HepG2 (cell line): Measurements from ENCODE around the gene MYORG. TPM values are rescaled to one million over a fixed set of nuclear protein-coding genes. Genes with fewer than 3 reads are reported as not detected.

Experiments
- CAMTA2 ChIP-seq: sonication (generic); formaldehyde crosslinking; IDR thresholded peaks from 2 replicates; pipeline ENCODE4 v1.4.0; 2020; ENCODE audit warnings: mild to moderate bottlenecking, missing genetic modification reagents, borderline replicate concordance
- CCDC6 ChIP-seq: sonication (generic); formaldehyde crosslinking; IDR thresholded peaks from 2 replicates; pipeline ENCODE4 v1.8.1; 2022; ENCODE audit warnings: mild to moderate bottlenecking, missing genetic modification reagents, moderate library complexity
- EP300 ChIP-seq, 3 experiments: sonication (generic) in 1 of 3; formaldehyde crosslinking in 1 of 3; IDR thresholded peaks; 2 replicates each; pipeline versions ENCODE4 v1.5.1 to v1.6.1; 2011 to 2020; ENCODE audit warnings: low read depth in 2 of 3, low read length in 2 of 3, borderline replicate concordance in 1 of 3, improper control_type of control experiment in 1 of 3, mild to moderate bottlenecking in 1 of 3, missing genetic modification reagents in 1 of 3, moderate library complexity in 1 of 3
- GTF2F1 ChIP-seq: fragments of 150-350 bp; IDR thresholded peaks from 2 replicates; pipeline ENCODE4 v1.6.1; 2014; ENCODE audit warnings: low read length
- HHEX ChIP-seq: IDR thresholded peaks from 2 replicates; pipeline ENCODE4 v1.6.1; 2016; ENCODE audit warnings: control low read depth
- HMG20A ChIP-seq: IDR thresholded peaks from 2 replicates; pipeline ENCODE4 v1.6.1; 2016; ENCODE audit warnings: borderline replicate concordance
- JUNB ChIP-seq: sonication (generic); formaldehyde crosslinking; IDR thresholded peaks from 2 replicates; pipeline ENCODE4 v1.8.0; 2022; ENCODE audit warnings: missing genetic modification reagents, mild to moderate bottlenecking, borderline replicate concordance
- KAT7 ChIP-seq: IDR thresholded peaks from 2 replicates; pipeline ENCODE4 v1.6.1; 2018; ENCODE audit warnings: borderline replicate concordance, missing compliant biosample characterization
- KMT2B ChIP-seq: IDR thresholded peaks from 2 replicates; pipeline ENCODE4 v1.6.1; 2016; ENCODE audit warnings: missing genetic modification reagents, missing compliant biosample characterization
- MIXL1 ChIP-seq: IDR thresholded peaks from 2 replicates; pipeline ENCODE4 v1.6.1; 2016
- NFRKB ChIP-seq: fragments of 450-650 bp; IDR thresholded peaks from 2 replicates; pipeline ENCODE4 v1.6.1; 2017
- TAF15 ChIP-seq: fragments of 200-400 bp; formaldehyde crosslinking; IDR thresholded peaks from one replicate; pipeline ENCODE4 v1.6.1; 2018; ENCODE audit warnings: mild to moderate bottlenecking, low read depth, low read length; ENCODE audit not compliant: poor library complexity, severe bottlenecking
- XBP1 ChIP-seq: sonication (generic); formaldehyde crosslinking; IDR thresholded peaks from 2 replicates; pipeline ENCODE4 v1.5.0; 2020; ENCODE audit warnings: missing genetic modification reagents
- ZKSCAN8 ChIP-seq: IDR thresholded peaks from 2 replicates; pipeline ENCODE4 v1.6.1; 2016; ENCODE audit warnings: borderline replicate concordance, missing genetic modification reagents, missing compliant biosample characterization
- ZNF101 ChIP-seq: sonication (generic); formaldehyde crosslinking; IDR thresholded peaks from 2 replicates; pipeline ENCODE4 v1.4.0; 2020; ENCODE audit warnings: mild to moderate bottlenecking, low read depth, missing genetic modification reagents, borderline replicate concordance
- ZNF253 ChIP-seq: sonication (generic); formaldehyde crosslinking; IDR thresholded peaks from 2 replicates; pipeline ENCODE4 v1.8.0; 2022; ENCODE audit warnings: mild to moderate bottlenecking, missing genetic modification reagents, borderline replicate concordance
- ZNF879 ChIP-seq: sonication (generic); formaldehyde crosslinking; IDR thresholded peaks from 2 replicates; pipeline ENCODE4 v1.8.1; 2023; ENCODE audit warnings: missing genetic modification reagents
- polyA plus RNA-seq, 8 experiments: library from polyadenylated mRNA; depleted of rRNA in 3 of 8; stranded (reverse) in 7 of 8; unstranded in 1 of 8; fragments of >200 nt; fragmentation: Illumina TruSeq in 4 of 8; extraction: Trizol in 4 of 8; gene quantifications; 2 replicates each; pipeline versions ENCODE4 v1.2.1 to v1.2.3, GENCODE V29; 2011 to 2016; ENCODE audit warnings: low read depth in 4 of 8, missing spikeins in 1 of 8, mixed read lengths in 1 of 8; ENCODE audit not compliant: insufficient read depth in 1 of 8
- total RNA-seq, 5 experiments: library from RNA; depleted of rRNA; stranded (reverse); fragments of >200 nt; fragmentation: Illumina TruSeq; extraction: Trizol; gene quantifications; 2 replicates each; pipeline ENCODE4 v1.2.3, GENCODE V29; 2016; ENCODE audit warnings: low read depth in 1 of 5
- TF ChIP-seq, protein P1 (sequence below): sonication (generic); formaldehyde crosslinking; IDR thresholded peaks from 2 replicates; pipeline ENCODE4 v1.4.0; 2020; ENCODE audit warnings: missing genetic modification reagents
- TF ChIP-seq, protein P2 (sequence below), 2 experiments: sonication (generic) in 1 of 2; formaldehyde crosslinking in 1 of 2; IDR thresholded peaks; 2 replicates each; pipeline versions ENCODE4 v1.5.1 to v1.6.1; 2011 to 2020; ENCODE audit warnings: borderline replicate concordance in 1 of 2, low read depth in 1 of 2, low read length in 1 of 2, mild to moderate bottlenecking in 1 of 2, missing genetic modification reagents in 1 of 2, moderate library complexity in 1 of 2
- TF ChIP-seq, protein P3 (sequence below): IDR thresholded peaks from 2 replicates; pipeline ENCODE4 v1.6.1; 2016; ENCODE audit warnings: mild to moderate bottlenecking
- TF ChIP-seq, protein P4 (sequence below): sonication (generic); formaldehyde crosslinking; IDR thresholded peaks from 2 replicates; pipeline ENCODE4 v1.4.0; 2020; ENCODE audit warnings: missing genetic modification reagents, mild to moderate bottlenecking, borderline replicate concordance

The MYORG gene
- total and polyA plus RNA-seq, 2 of the 13 experiments (the other 11 are each of a cell fraction or from before 2014, with no cell fraction given), result 11.1 to 22.4 TPM

DNA sequence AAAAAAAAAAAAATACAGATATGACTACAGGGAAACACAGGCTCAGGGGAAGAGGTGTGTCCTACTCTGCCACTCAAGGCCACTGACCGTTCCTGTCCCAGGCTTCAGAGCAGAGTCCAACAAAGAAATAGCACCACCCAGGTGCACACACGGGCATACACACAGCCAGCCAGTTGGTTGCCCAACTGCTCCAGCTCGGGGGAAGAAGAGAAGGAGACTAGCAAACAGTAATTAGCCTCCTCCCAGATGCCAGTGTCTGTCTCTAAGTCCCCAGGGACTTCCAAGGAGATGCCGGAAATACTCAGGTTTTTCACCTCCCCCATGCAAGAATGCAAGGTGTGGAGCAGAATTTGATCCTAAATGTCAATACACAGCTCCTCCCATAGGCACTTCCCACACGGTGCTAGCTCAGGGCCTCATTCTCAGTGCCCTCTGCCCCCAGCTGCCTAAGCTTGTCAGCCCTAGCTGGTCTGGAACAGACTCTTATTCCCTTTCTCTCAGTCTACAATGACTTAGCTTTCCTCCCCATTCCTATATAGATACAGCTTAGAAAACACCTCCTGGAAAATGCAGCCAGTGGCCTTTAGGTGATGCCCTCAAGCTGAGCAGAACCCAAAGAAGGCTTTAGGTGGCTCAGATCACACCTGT lies 1.7 kb downstream of the MYORG start (continued):
- TF ChIP-seq CAMTA2 (CRISPR knock-in tag) (no peak), MIXL1 (CRISPR knock-in tag) (no peak; the same call in 1 of the 2 replicates), ZNF101 (no peak), TAF15 (no peak), KMT2B (CRISPR knock-in tag) (0 out of 2 replicates have a peak, but pooled peaks have one; percentile 32), GTF2F1 (no peak), NFRKB (no peak), ZNF879 (CRISPR knock-in tag) (no peak), HMG20A (CRISPR knock-in tag) (peak; percentile 53), ZNF253 (CRISPR knock-in tag) (no peak), JUNB (no peak), KAT7 (CRISPR knock-in tag) (0 out of 2 replicates have a peak, but pooled peaks have one; percentile 41), XBP1 (no peak), EP300 (IDR thresholded peaks at IDR 0.05; ENCODE audit: low read depth in 2 of 2, low read length in 2 of 2) (peak in 1 of 2 experiments; percentile 52; a peak in 1 of 4 replicates), EP300 (CRISPR knock-in tag; IDR thresholded peaks at IDR 0.05; ENCODE audit: borderline replicate concordance) (peak; percentile 38; the same call in 1 of the 2 replicates), ZKSCAN8 (CRISPR knock-in tag) (no peak), CCDC6 (CRISPR knock-in tag) (no peak), HHEX (CRISPR knock-in tag) (no peak)
- TF ChIP-seq, protein P1, sequence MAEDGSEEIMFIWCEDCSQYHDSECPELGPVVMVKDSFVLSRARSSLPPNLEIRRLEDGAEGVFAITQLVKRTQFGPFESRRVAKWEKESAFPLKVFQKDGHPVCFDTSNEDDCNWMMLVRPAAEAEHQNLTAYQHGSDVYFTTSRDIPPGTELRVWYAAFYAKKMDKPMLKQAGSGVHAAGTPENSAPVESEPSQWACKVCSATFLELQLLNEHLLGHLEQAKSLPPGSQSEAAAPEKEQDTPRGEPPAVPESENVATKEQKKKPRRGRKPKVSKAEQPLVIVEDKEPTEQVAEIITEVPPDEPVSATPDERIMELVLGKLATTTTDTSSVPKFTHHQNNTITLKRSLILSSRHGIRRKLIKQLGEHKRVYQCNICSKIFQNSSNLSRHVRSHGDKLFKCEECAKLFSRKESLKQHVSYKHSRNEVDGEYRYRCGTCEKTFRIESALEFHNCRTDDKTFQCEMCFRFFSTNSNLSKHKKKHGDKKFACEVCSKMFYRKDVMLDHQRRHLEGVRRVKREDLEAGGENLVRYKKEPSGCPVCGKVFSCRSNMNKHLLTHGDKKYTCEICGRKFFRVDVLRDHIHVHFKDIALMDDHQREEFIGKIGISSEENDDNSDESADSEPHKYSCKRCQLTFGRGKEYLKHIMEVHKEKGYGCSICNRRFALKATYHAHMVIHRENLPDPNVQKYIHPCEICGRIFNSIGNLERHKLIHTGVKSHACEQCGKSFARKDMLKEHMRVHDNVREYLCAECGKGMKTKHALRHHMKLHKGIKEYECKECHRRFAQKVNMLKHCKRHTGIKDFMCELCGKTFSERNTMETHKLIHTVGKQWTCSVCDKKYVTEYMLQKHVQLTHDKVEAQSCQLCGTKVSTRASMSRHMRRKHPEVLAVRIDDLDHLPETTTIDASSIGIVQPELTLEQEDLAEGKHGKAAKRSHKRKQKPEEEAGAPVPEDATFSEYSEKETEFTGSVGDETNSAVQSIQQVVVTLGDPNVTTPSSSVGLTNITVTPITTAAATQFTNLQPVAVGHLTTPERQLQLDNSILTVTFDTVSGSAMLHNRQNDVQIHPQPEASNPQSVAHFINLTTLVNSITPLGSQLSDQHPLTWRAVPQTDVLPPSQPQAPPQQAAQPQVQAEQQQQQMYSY (CRISPR knock-in tag), result no peak
- TF ChIP-seq, protein P2, sequence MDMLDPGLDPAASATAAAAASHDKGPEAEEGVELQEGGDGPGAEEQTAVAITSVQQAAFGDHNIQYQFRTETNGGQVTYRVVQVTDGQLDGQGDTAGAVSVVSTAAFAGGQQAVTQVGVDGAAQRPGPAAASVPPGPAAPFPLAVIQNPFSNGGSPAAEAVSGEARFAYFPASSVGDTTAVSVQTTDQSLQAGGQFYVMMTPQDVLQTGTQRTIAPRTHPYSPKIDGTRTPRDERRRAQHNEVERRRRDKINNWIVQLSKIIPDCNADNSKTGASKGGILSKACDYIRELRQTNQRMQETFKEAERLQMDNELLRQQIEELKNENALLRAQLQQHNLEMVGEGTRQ (IDR thresholded peaks at IDR 0.05; ENCODE audit: low read depth, low read length), result no peak
- TF ChIP-seq, protein P2 (CRISPR knock-in tag; IDR thresholded peaks at IDR 0.05; ENCODE audit: borderline replicate concordance), result no peak
- TF ChIP-seq, protein P3, sequence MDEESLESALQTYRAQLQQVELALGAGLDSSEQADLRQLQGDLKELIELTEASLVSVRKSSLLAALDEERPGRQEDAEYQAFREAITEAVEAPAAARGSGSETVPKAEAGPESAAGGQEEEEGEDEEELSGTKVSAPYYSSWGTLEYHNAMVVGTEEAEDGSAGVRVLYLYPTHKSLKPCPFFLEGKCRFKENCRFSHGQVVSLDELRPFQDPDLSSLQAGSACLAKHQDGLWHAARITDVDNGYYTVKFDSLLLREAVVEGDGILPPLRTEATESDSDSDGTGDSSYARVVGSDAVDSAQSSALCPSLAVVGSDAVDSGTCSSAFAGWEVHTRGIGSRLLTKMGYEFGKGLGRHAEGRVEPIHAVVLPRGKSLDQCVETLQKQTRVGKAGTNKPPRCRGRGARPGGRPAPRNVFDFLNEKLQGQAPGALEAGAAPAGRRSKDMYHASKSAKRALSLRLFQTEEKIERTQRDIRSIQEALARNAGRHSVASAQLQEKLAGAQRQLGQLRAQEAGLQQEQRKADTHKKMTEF (CRISPR knock-in tag), result peak; percentile 73
- TF ChIP-seq, protein P4, sequence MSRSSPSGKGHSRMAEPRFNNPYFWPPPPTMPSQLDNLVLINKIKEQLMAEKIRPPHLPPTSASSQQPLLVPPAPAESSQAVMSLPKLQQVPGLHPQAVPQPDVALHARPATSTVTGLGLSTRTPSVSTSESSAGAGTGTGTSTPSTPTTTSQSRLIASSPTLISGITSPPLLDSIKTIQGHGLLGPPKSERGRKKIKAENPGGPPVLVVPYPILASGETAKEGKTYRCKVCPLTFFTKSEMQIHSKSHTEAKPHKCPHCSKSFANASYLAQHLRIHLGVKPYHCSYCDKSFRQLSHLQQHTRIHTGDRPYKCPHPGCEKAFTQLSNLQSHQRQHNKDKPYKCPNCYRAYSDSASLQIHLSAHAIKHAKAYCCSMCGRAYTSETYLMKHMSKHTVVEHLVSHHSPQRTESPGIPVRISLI (CRISPR knock-in tag), result peak; percentile 97
